IMR-90 (cell line): ENCODE measurements around the gene NBEA. TPM values are rescaled to one million over a fixed set of nuclear protein-coding genes. Genes with fewer than 3 reads are reported as not detected.

Source experiments
- ATAC-seq: fragments of 200-7000 bp; cut with Tn5 transposase; 2 replicates; pipeline ENCODE4 v1.9.1; 2020; ENCODE audit warnings: low read depth, mild to moderate bottlenecking, moderate library complexity
- BruUV-seq: library from RNA; stranded (reverse); fragments of 400-500 nt; replicated peaks from 2 replicates; lab custom pipeline; 2021; lab: Mats Ljungman, UMichigan
- CTCF ChIA-PET: fragments of 300-600 bp; formaldehyde crosslinking; extraction: SDS; loops from one replicate; lab custom pipeline; 2021; ENCODE audit warnings: antibody characterized with exemption; lab: Yijun Ruan, JAX
- POLR2A ChIA-PET: fragments of 300-600 bp; sonication (Branson Sonifier 250); formaldehyde crosslinking; loops from one replicate; lab custom pipeline; 2022; ENCODE audit warnings: antibody characterized with exemption; ENCODE audit not compliant: unreplicated experiment; lab: Charles Lee
- DNase-seq: peaks from one replicate; pipeline ENCODE4 v3.0.0; 2013
- H2AFZ ChIP-seq: replicated peaks from 2 replicates; pipeline ENCODE3; 2013; ENCODE audit warnings: low read length, mild to moderate bottlenecking; ENCODE audit not compliant: poor library complexity
- H2AK5ac ChIP-seq: 2 replicates; pipeline ENCODE4 v1.6.1; 2013; ENCODE audit warnings: low read depth, low read length, inconsistent platforms
- H2AK9ac ChIP-seq: replicated peaks from 2 replicates; pipeline ENCODE3; 2013; ENCODE audit warnings: mild to moderate bottlenecking, low read depth, low read length, moderate library complexity; ENCODE audit not compliant: poor library complexity
- H2BK120ac ChIP-seq: 2 replicates; pipeline ENCODE4 v1.6.1; 2013; ENCODE audit warnings: low read depth, low read length, inconsistent platforms
- H2BK15ac ChIP-seq: 3 replicates; pipeline ENCODE4 v1.6.1; 2013; ENCODE audit warnings: low read depth, low read length, inconsistent platforms
- H2BK20ac ChIP-seq: 2 replicates; pipeline ENCODE4 v1.6.1; 2013; ENCODE audit warnings: low read depth, mild to moderate bottlenecking, inconsistent platforms, low read length, moderate library complexity
- H2BK5ac ChIP-seq: 2 replicates; pipeline ENCODE4 v1.6.1; 2013; ENCODE audit warnings: mild to moderate bottlenecking, low read depth, low read length, inconsistent platforms; ENCODE audit not compliant: poor library complexity, severe bottlenecking
- H3K14ac ChIP-seq: replicated peaks from 2 replicates; pipeline ENCODE4 v1.6.1; 2013; ENCODE audit warnings: low read depth, low read length, inconsistent platforms
- H3K18ac ChIP-seq: 2 replicates; pipeline ENCODE4 v1.6.1; 2013; ENCODE audit warnings: low read depth, low read length, control low read depth
- H3K23ac ChIP-seq: 2 replicates; pipeline ENCODE4 v1.6.1; 2013; ENCODE audit warnings: low read depth, low read length, inconsistent platforms
- H3K27ac ChIP-seq: 2 replicates; pipeline ENCODE4 v1.5.1; 2013; ENCODE audit warnings: mild to moderate bottlenecking, control low read depth, low read length; ENCODE audit not compliant: insufficient read depth
- H3K27me3 ChIP-seq: 2 replicates; pipeline ENCODE4 v1.6.1; 2013; ENCODE audit warnings: low read length; ENCODE audit not compliant: control insufficient read depth, insufficient read depth
- H3K36me3 ChIP-seq: 2 replicates; pipeline ENCODE4 v1.6.1; 2013; ENCODE audit warnings: low read length, mixed read lengths; ENCODE audit not compliant: control insufficient read depth, insufficient read depth
- H3K4ac ChIP-seq: 2 replicates; pipeline ENCODE4 v1.6.1; 2013; ENCODE audit warnings: low read depth, low read length, inconsistent platforms
- H3K4me1 ChIP-seq: 2 replicates; pipeline ENCODE4 v1.6.1; 2013; ENCODE audit warnings: low read length, mixed read lengths; ENCODE audit not compliant: control insufficient read depth, insufficient read depth
- H3K4me2 ChIP-seq: 2 replicates; pipeline ENCODE4 v1.6.1; 2013; ENCODE audit warnings: low read depth, mild to moderate bottlenecking, control low read depth, low read length, moderate library complexity
- H3K4me3 ChIP-seq: 2 replicates; pipeline ENCODE4 v1.5.1; 2013; ENCODE audit warnings: low read depth, mild to moderate bottlenecking, control low read depth, low read length, moderate library complexity; ENCODE audit not compliant: insufficient read depth
- H3K56ac ChIP-seq: 2 replicates; pipeline ENCODE4 v1.6.1; 2013; ENCODE audit warnings: low read length, inconsistent platforms; ENCODE audit not compliant: insufficient read depth; ENCODE audit errors: extremely low read depth
- H3K79me1 ChIP-seq, 2 experiments: 2 replicates each; pipeline ENCODE4 v1.6.1; 2013; ENCODE audit warnings: low read length in 2 of 2, inconsistent platforms in 1 of 2, low read depth in 1 of 2
- H3K9ac ChIP-seq: 2 replicates; pipeline ENCODE4 v1.6.1; 2013; ENCODE audit warnings: low read depth, low read length, control low read depth
- H3K9me1 ChIP-seq: 2 replicates; pipeline ENCODE4 v1.6.1; 2013; ENCODE audit warnings: low read length, inconsistent platforms; ENCODE audit not compliant: insufficient read depth
- H3K9me3 ChIP-seq: 2 replicates; pipeline ENCODE4 v1.6.1; 2013; ENCODE audit warnings: low read length; ENCODE audit not compliant: control insufficient read depth, insufficient read depth
- H4K20me1 ChIP-seq: 2 replicates; pipeline ENCODE4 v1.6.1; 2013; ENCODE audit warnings: low read length, inconsistent platforms; ENCODE audit not compliant: insufficient read depth
- H4K5ac ChIP-seq: 2 replicates; pipeline ENCODE4 v1.6.1; 2013; ENCODE audit warnings: mild to moderate bottlenecking, low read depth, low read length, control low read depth
- H4K8ac ChIP-seq, 2 experiments: 2 replicates each; pipeline ENCODE4 v1.6.1; 2013; ENCODE audit warnings: low read depth in 2 of 2, low read length in 2 of 2, control low read depth in 1 of 2, inconsistent platforms in 1 of 2
- H4K91ac ChIP-seq: 2 replicates; pipeline ENCODE4 v1.6.1; 2013; ENCODE audit warnings: low read depth, low read length, inconsistent platforms; ENCODE audit not compliant: insufficient read depth
- BHLHE40 ChIP-seq: fragments of 150-350 bp; IDR thresholded peaks from 2 replicates; pipeline ENCODE4 v1.6.1; 2016; ENCODE audit warnings: mild to moderate bottlenecking, low read depth, low read length
- RFX5 ChIP-seq: IDR thresholded peaks from 2 replicates; pipeline ENCODE4 v1.8.0; 2012; ENCODE audit warnings: low read depth, mild to moderate bottlenecking, low read length, moderate library complexity
- WGBS, 2 experiments: methylation state at CpG; one replicate each; pipeline versions ENCODE4 v1.1.5 to v1.1.7; 2013; ENCODE audit warnings: missing lambda C conversion rate in 2 of 2; ENCODE audit not compliant: insufficient read length in 1 of 2; ENCODE audit errors: extremely low coverage in 2 of 2; 5-methylcytosine and 5-hydroxymethylcytosine counted together
- dilution Hi-C: fragments of 300-500 bp; cut with HindIII; formaldehyde crosslinking; loops from one replicate; pipeline ENCODE4 v1.14.3; 2018; ENCODE audit warnings: low sequenced_read_pairs; ENCODE audit not compliant: unreplicated experiment
- in situ Hi-C: fragments of 300-500 bp; cut with MboI; formaldehyde crosslinking; loops from 3 replicates; pipeline ENCODE4 v1.14.3; 2019; ENCODE audit warnings: low sequenced_read_pairs, inconsistent platforms, mixed read lengths
- intact Hi-C: fragments of 100-400 bp; cut with micrococcal nuclease; formaldehyde crosslinking; loops from 2 replicates; pipeline ENCODE4 v1.10.0; 2022
- polyA plus RNA-seq, 3 experiments: library from polyadenylated mRNA; depleted of rRNA; stranded (reverse); fragments of >200 nt; gene quantifications; 2 replicates each; pipeline ENCODE4 v1.2.3, GENCODE V29; 2012; ENCODE audit warnings: low replicate concordance in 1 of 3
- total RNA-seq: library from RNA; depleted of rRNA; stranded (reverse); fragments of >200 nt; gene quantifications from 2 replicates; pipeline ENCODE4 v1.2.3, GENCODE V29; 2012

The NBEA gene
- total and polyA plus RNA-seq, 2 of the 4 experiments (the other 2 are of a cell fraction), result 0.82 to 2.2 TPM

DNA sequence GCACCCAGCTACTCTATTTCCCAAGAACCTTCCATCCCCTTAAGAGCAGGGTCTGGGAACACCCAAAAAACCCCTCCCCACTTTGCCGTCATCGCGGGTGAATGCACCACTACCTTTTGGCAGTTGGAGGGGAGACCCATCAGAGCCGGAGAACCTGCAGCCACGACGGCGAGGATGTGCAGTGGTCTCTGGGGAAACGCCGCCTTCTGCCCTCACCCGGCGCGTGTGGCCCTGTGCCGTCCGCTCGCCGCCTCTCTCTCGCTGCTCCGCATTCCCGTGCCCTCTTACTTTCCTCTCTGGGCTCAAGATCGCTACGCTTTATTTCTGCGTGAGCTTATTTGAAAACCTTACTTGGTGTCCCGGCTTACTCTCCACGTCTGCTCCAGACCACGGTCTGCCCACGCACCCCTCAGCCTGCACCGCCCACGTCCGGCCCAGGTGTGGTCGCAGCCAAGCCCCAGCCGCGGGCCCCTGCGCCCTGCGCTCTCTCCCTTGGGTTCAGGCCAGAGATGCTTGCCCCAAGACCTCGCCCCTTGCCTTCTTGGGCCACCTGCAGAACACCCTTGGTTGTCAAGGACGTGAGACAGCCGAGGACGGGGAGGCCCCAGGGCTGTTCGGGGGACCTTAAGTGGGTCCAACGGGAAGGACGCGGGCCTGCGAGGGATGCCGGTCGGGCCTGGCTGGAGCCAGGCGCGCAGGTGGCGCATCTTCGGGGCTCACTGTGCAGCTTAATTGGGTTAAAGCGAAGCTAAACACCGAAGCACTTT, 536.4 kb downstream of the NBEA start:
- WGBS, 2 experiments, result 33% methylated on average over 22 of the region's 51 CpGs; no CpG with 5 or more reads in 1 of the 2 experiments
- Histone ChIP-seq H3K36me3 (no peaks in the 10 kb centered on the region), H3K9ac (no peak overlapping the region), H3K9me3 (no peaks in the 10 kb centered on the region), H4K5ac (no peak overlapping the region), H2AK9ac (no peak overlapping the region), H3K79me1 (no peaks in the 10 kb centered on the region), H2AK5ac (no peak overlapping the region), H3K9me1 (no peaks in the 10 kb centered on the region), H3K27me3 (peaks cover 42% of the 10 kb centered on the region), H3K4me2 (no peak overlapping the region), H3K14ac (no peak overlapping the region), H2AFZ (no peak overlapping the region), H4K8ac (no peak overlapping the region), H3K23ac (no peak overlapping the region), H2BK20ac (no peak overlapping the region), H2BK15ac (no peak overlapping the region), H3K56ac (no peak overlapping the region), H3K27ac (no peak overlapping the region), H3K4me1 (no peaks in the 10 kb centered on the region), H3K18ac (no peak overlapping the region), H2BK5ac (no peak overlapping the region), H2BK120ac (no peak overlapping the region), H3K4me3 (no peak overlapping the region), H4K20me1 (no peaks in the 10 kb centered on the region), H4K91ac (no peak overlapping the region), H3K4ac (no peak overlapping the region)
- ATAC-seq (no peak), DNase-seq (no peak)
- no TSS peak for BruUV-seq
- ChIA-PET CTCF (no interaction called here), POLR2A (no interaction called here)
- in situ Hi-C loops (no loop called here), dilution Hi-C loops (no loop called here), intact Hi-C loops (loop anchor here (5.0 to 10.0 kb wide), 3 partner anchors 246 to 476 kb away; no protein-coding TSS in a partner anchor)
- TF ChIP-seq BHLHE40 (no peak), RFX5 (no peak)
